Stimulated activated CD4-positive, alpha-beta T cell treated with anti-CD3 and anti-CD28 coated beads, TNF-alpha, amount 100 ng/mL, for 24 hours (primary cell): Measurements from ENCODE around the gene PRPF4.
A peak's percentile ranks its signal among the peaks of the same experiment; 100 is the strongest.
"Not testable (repeated sequence)": the region's sequence is repeated elsewhere in the genome, so short reads cannot be mapped to it uniquely, and the experiment has no call there.

Source experiments
- DNase-seq, 3 experiments: peaks; one replicate each; pipeline ENCODE4 v3.0.0-alpha.2; 2020; ENCODE audit warnings: low read depth in 3 of 3

PRPF4 gene

GRCh38 chr9:113267911-113268566 lies 7.4 kb upstream of the PRPF4 start:
- DNase-seq = no peak

- DNase-seq = no peak
Observed at GRCh38 chr9:113269355-113269754, 6.1 kb upstream of the PRPF4 start.

GRCh38 chr9:113269871-113270270 lies 5.6 kb upstream of the PRPF4 start:
- DNase-seq = no peak

- DNase-seq = no peak
Observed at GRCh38 chr9:113274474-113275156, 843 bp upstream of the PRPF4 start.

GRCh38 chr9:113278840-113279239 lies 3.4 kb downstream of the PRPF4 start:
- DNase-seq = no peak

- no peak for DNase-seq
Observed at GRCh38 chr9:113281356-113281755, 5.9 kb downstream of the PRPF4 start.

- DNase-seq = no peak
Observed at GRCh38 chr9:113289091-113289490, 13.6 kb downstream of the PRPF4 start.

GRCh38 chr9:113290052-113290607 lies 14.7 kb downstream of the PRPF4 start:
- DNase-seq = no peak

GRCh38 chr9:113293285-113293878 lies 17.9 kb downstream of the PRPF4 start:
- DNase-seq = no peak

GRCh38 chr9:113296247-113296646 lies 20.8 kb downstream of the PRPF4 start:
- DNase-seq = not testable (repeated sequence)

- no peak for DNase-seq
Observed at GRCh38 chr9:113296796-113297558, 21.5 kb downstream of the PRPF4 start.

GRCh38 chr9:113298311-113298710 lies 22.9 kb downstream of the PRPF4 start:
- DNase-seq = no peak

GRCh38 chr9:113298924-113299770 lies 23.7 kb downstream of the PRPF4 start:
- no peak for DNase-seq

GRCh38 chr9:113299800-113300292 lies 24.4 kb downstream of the PRPF4 start:
- DNase-seq = no peak

- DNase-seq = no peak
Observed at GRCh38 chr9:113301548-113301947, 26.1 kb downstream of the PRPF4 start.

- DNase-seq = no peak
Observed at GRCh38 chr9:113302792-113303418, 27.4 kb downstream of the PRPF4 start, which contains the start of gene RNF183. RNF183 (minus strand) TSS chr9:113303376; CDS start chr9:113298184, 5,192 bp downstream.

GRCh38 chr9:113306566-113306965 lies 31.1 kb downstream of the PRPF4 start:
- DNase-seq = no peak

- no peak for DNase-seq
Observed at GRCh38 chr9:113307396-113307975, 32.0 kb downstream of the PRPF4 start.

- peak in 1 of 3 experiments; percentile 10 for DNase-seq
Observed at GRCh38 chr9:113309204-113309813, 33.9 kb downstream of the PRPF4 start.
